SU-DHL-6 (cell line): ENCODE results near the gene CHST9.

Source experiments
- EZH2phosphoT487 ChIP-seq: fragments of 200-600 bp; sonication (generic), shearing (Covaris generic); conservative IDR thresholded peaks from 2 replicates; pipeline ENCODE4 v1.6.1; 2018; ENCODE audit warnings: mild to moderate bottlenecking, antibody characterized with exemption, low read length, moderate library complexity, mixed read lengths
- TF ChIP-seq, protein P1 (sequence below): fragments of 200-600 bp; sonication (generic); IDR thresholded peaks from one replicate; pipeline ENCODE4 v1.5.1; 2017; ENCODE audit warnings: antibody characterized with exemption, mild to moderate bottlenecking, low read length, moderate library complexity; ENCODE audit not compliant: insufficient read depth, poor library complexity, severe bottlenecking

DNA sequence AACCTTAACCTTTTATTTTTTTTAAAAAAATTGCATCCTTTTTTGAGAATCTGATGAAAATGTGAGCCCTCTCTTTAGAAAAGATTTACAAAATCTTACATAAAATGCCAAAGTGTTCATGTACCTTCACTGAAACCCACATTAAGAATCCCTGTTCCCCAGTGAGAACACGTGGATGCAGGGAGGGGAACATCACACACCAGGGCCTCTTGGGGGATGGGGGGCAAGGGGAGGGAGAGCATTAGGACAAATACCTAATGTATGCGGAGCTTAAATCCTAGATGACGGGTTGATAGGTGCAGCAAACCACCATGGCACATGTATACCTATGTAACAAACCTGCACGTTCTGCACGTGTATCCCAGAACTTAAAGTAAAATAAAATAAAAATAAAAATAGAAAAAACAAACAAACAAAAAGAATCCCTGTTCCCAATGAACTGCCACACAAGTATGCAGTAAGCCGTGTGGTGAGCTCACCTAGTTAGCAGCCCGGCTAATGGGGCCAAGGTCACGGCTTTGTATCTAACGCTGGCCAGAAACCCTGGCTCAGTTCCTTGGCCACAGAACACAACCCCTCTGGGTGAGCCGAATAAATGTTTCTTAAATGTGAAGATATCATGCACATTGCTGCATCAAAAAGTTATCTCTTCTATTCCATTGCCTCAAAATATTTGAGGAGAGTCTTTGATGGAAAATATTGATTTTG is 41.4 kb downstream of the CHST9 start:
- TF ChIP-seq, protein P1, sequence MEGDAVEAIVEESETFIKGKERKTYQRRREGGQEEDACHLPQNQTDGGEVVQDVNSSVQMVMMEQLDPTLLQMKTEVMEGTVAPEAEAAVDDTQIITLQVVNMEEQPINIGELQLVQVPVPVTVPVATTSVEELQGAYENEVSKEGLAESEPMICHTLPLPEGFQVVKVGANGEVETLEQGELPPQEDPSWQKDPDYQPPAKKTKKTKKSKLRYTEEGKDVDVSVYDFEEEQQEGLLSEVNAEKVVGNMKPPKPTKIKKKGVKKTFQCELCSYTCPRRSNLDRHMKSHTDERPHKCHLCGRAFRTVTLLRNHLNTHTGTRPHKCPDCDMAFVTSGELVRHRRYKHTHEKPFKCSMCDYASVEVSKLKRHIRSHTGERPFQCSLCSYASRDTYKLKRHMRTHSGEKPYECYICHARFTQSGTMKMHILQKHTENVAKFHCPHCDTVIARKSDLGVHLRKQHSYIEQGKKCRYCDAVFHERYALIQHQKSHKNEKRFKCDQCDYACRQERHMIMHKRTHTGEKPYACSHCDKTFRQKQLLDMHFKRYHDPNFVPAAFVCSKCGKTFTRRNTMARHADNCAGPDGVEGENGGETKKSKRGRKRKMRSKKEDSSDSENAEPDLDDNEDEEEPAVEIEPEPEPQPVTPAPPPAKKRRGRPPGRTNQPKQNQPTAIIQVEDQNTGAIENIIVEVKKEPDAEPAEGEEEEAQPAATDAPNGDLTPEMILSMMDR: no peak
- no peak for TF ChIP-seq EZH2phosphoT487
